K562 (cell line): Measurements from ENCODE around the gene CBL. TPM values are rescaled to one million over a fixed set of nuclear protein-coding genes. Genes with fewer than 3 reads are reported as not detected.

ENCODE experiments used
- ATAC-seq: fragments of 200-7000 bp; cut with Tn5 transposase; 3 replicates; pipeline ENCODE4 v1.9.1; 2020; ENCODE audit warnings: moderate library complexity
- BruUV-seq: library from RNA; stranded (reverse); fragments of 400-500 nt; replicated peaks from 2 replicates; lab custom pipeline; 2021; lab: Mats Ljungman, UMichigan
- CTCF ChIA-PET: fragments of 300-600 bp; formaldehyde crosslinking; extraction: SDS; loops from one replicate; lab custom pipeline; 2021; ENCODE audit warnings: low intra/inter-chr PET ratio; lab: Yijun Ruan, JAX
- POLR2A ChIA-PET: fragments of 300-600, 350-650 bp; sonication (Branson Sonifier 250); formaldehyde crosslinking; extraction: SDS; loops from one replicate; lab custom pipeline; 2021; ENCODE audit warnings: antibody characterized with exemption, inconsistent platforms; lab: Yijun Ruan, JAX
- DNase-seq, 4 experiments: peaks; one replicate each; pipeline versions ENCODE4 v3.0.0 to v3.0.0-alpha.2; 2011 to 2018; ENCODE audit warnings: low spot score in 3 of 4, mixed read lengths in 3 of 4; ENCODE audit errors: extremely low read depth in 1 of 4
- FAIRE-seq: peaks from 2 replicates; lab custom pipeline; 2011; peaks lifted over from hg19 to GRCh38; lab: Jason Lieb, UNC
- H2AFZ ChIP-seq: 2 replicates; pipeline ENCODE4 v1.6.0; 2011; ENCODE audit warnings: low read depth, low read length, control low read depth, inconsistent platforms
- H3K27ac ChIP-seq: fragments of 200-600 bp; 3 replicates; pipeline ENCODE4 v1.8.0; 2011; ENCODE audit warnings: low read depth, mild to moderate bottlenecking, control low read depth, inconsistent platforms, low read length, moderate library complexity, mixed read lengths; ENCODE audit errors: extremely low read depth
- H3K27me3 ChIP-seq, 2 experiments: fragments of 300-600 bp in 1 of 2; 2 replicates in 1 of 2; 3 replicates in 1 of 2; pipeline versions ENCODE4 v1.6.0 to v1.8.0; 2011; ENCODE audit warnings: inconsistent platforms in 2 of 2, low read length in 2 of 2, mild to moderate bottlenecking in 1 of 2, mixed read lengths in 1 of 2, moderate library complexity in 1 of 2; ENCODE audit not compliant: control insufficient read depth in 2 of 2, insufficient read depth in 2 of 2
- H3K36me3 ChIP-seq: fragments of 300-600 bp; 3 replicates; pipeline ENCODE4 v1.8.0; 2011; ENCODE audit warnings: mild to moderate bottlenecking, low read length, inconsistent platforms; ENCODE audit not compliant: control insufficient read depth, insufficient read depth
- H3K4me1 ChIP-seq, 2 experiments: fragments of 200-600 bp in 1 of 2; replicated peaks in 1 of 2; 2 replicates in 1 of 2; 3 replicates in 1 of 2; pipeline versions ENCODE4 v1.5.1 to v1.8.0; 2011; ENCODE audit warnings: inconsistent platforms in 2 of 2, low read length in 2 of 2, mild to moderate bottlenecking in 1 of 2, mixed read lengths in 1 of 2, moderate library complexity in 1 of 2; ENCODE audit not compliant: control insufficient read depth in 2 of 2, insufficient read depth in 2 of 2
- H3K4me2 ChIP-seq: 2 replicates; pipeline ENCODE4 v1.6.1; 2011; ENCODE audit warnings: low read length, control low read depth, inconsistent platforms, mixed read lengths; ENCODE audit not compliant: insufficient read depth
- H3K4me3 ChIP-seq: fragments of 200-600 bp; sonication (generic), shearing (Covaris generic); 2 replicates; pipeline ENCODE4 v1.5.1; 2016; ENCODE audit warnings: control low read depth, inconsistent platforms
- H3K79me2 ChIP-seq: fragments of 200-600 bp; 3 replicates; pipeline ENCODE4 v1.8.0; 2011; ENCODE audit warnings: low read length, inconsistent platforms; ENCODE audit not compliant: control insufficient read depth, insufficient read depth
- H3K9ac ChIP-seq, 2 experiments: 2 replicates each; pipeline versions ENCODE4 v1.6.0 to v1.6.1; 2011; ENCODE audit warnings: low read depth in 2 of 2, low read length in 2 of 2, control low read depth in 1 of 2, inconsistent platforms in 1 of 2, mild to moderate bottlenecking in 1 of 2, mixed read lengths in 1 of 2; ENCODE audit not compliant: insufficient read depth in 1 of 2
- H3K9me1 ChIP-seq: one replicate; pipeline ENCODE4 v1.6.0; 2011; ENCODE audit warnings: inconsistent platforms, mild to moderate bottlenecking, low read length, moderate library complexity; ENCODE audit not compliant: control insufficient read depth, insufficient read depth
- H3K9me3 ChIP-seq: replicated peaks from 2 replicates; pipeline ENCODE4 v1.5.1; 2011; ENCODE audit warnings: low read depth, low read length, inconsistent platforms; ENCODE audit not compliant: control insufficient read depth, insufficient read depth
- H4K20me1 ChIP-seq: replicated peaks from 2 replicates; pipeline ENCODE4 v1.6.1; 2011; ENCODE audit warnings: low read length, inconsistent platforms, mixed read lengths; ENCODE audit not compliant: control insufficient read depth, insufficient read depth
- BMI1 ChIP-seq: fragments of 150-350 bp; IDR thresholded peaks from 2 replicates; pipeline ENCODE4 v1.6.1; 2014; ENCODE audit warnings: low read length
- CBFA2T2 ChIP-seq: fragments of 450-650 bp; conservative IDR thresholded peaks from 2 replicates; pipeline ENCODE4 v1.6.1; 2017; ENCODE audit warnings: mild to moderate bottlenecking
- CBX5 ChIP-seq: IDR thresholded peaks from 2 replicates; pipeline ENCODE4 v1.6.1; 2014; ENCODE audit warnings: low read depth, borderline replicate concordance
- CCNT2 ChIP-seq: IDR thresholded peaks from 2 replicates; pipeline ENCODE4 v1.6.1; 2011; ENCODE audit warnings: borderline replicate concordance, low read depth, mild to moderate bottlenecking, moderate library complexity, mixed read lengths, low read length; ENCODE audit not compliant: insufficient read length; ENCODE audit errors: extremely low read depth
- ID3 ChIP-seq, 2 experiments: fragments of 250-450 bp in 1 of 2; fragments of 450-650 bp in 1 of 2; sonication (Bioruptor Pico) in 1 of 2; IDR thresholded peaks; 2 replicates each; pipeline versions ENCODE4 v1.6.1 to v1.8.0; 2016 to 2021; ENCODE audit warnings: mild to moderate bottlenecking in 2 of 2, moderate library complexity in 2 of 2, missing compliant biosample characterization in 1 of 2, missing genetic modification characterization in 1 of 2
- POLR2A ChIP-seq: fragments of 450-650 bp; conservative IDR thresholded peaks from 2 replicates; pipeline ENCODE4 v1.6.1; 2016
- RAD21 ChIP-seq, 2 experiments: fragments of 250-450 bp in 1 of 2; fragments of 450-650 bp in 1 of 2; sonication (Bioruptor Pico) in 1 of 2; formaldehyde crosslinking in 1 of 2; IDR thresholded peaks in 1 of 2; conservative IDR thresholded peaks in 1 of 2; 2 replicates each; pipeline versions ENCODE4 v1.4.0 to v1.8.0; 2020 to 2022; ENCODE audit warnings: mild to moderate bottlenecking in 2 of 2, moderate library complexity in 1 of 2
- RHOXF2B ChIP-seq: fragments of 250-450 bp; sonication (Bioruptor Pico); conservative IDR thresholded peaks from 2 replicates; pipeline ENCODE4 v1.5.1; 2021
- SIRT6 ChIP-seq: IDR thresholded peaks from one replicate; pipeline ENCODE4 v1.6.1; 2012; ENCODE audit warnings: low read depth, mild to moderate bottlenecking, control low read depth, inconsistent platforms, low read length, moderate library complexity
- SMARCA5 ChIP-seq: fragments of 450-650 bp; IDR thresholded peaks from 2 replicates; pipeline ENCODE4 v1.6.1; 2016
- SMARCE1 ChIP-seq: fragments of 450-650 bp; IDR thresholded peaks from 2 replicates; pipeline ENCODE4 v1.7.1; 2016; ENCODE audit warnings: mild to moderate bottlenecking
- SRSF7 ChIP-seq: fragments of 200-400 bp; formaldehyde crosslinking; optimal IDR thresholded peaks from 2 replicates; pipeline ENCODE3; 2017; ENCODE audit warnings: mild to moderate bottlenecking, low read depth, low read length
- ZBTB26 ChIP-seq: fragments of 450-650 bp; formaldehyde crosslinking; IDR thresholded peaks from 2 replicates; pipeline ENCODE4 v1.4.0; 2022; ENCODE audit warnings: missing genetic modification characterization
- ZEB2 ChIP-seq: fragments of 450-650 bp; IDR thresholded peaks from 2 replicates; pipeline ENCODE4 v1.6.1; 2016
- ZNF121 ChIP-seq: sonication (generic); formaldehyde crosslinking; conservative IDR thresholded peaks from 2 replicates; pipeline ENCODE4 v1.8.0; 2022; ENCODE audit warnings: missing genetic modification reagents
- ZNF41 ChIP-seq: fragments of 250-450 bp; sonication (Bioruptor Pico); conservative IDR thresholded peaks from 2 replicates; pipeline ENCODE4 v1.4.0; 2020; ENCODE audit warnings: mild to moderate bottlenecking
- WGBS: fragments of 100-300 bp; shearing (Covaris generic); methylation state at CpG from one replicate; pipeline ENCODE4 v1.1.6; 2016; ENCODE audit warnings: low coverage, mixed read lengths; ENCODE audit not compliant: insufficient coverage; ENCODE audit errors: missing lambda C conversion rate; 5-methylcytosine and 5-hydroxymethylcytosine counted together
- in situ Hi-C: fragments of 300-500 bp; cut with MboI; formaldehyde crosslinking; loops from 4 replicates; pipeline ENCODE4 v1.15.0; 2018; ENCODE audit warnings: inconsistent platforms, mixed read lengths
- intact Hi-C: fragments of 100-400 bp; cut with micrococcal nuclease; formaldehyde crosslinking; loops from 2 replicates; pipeline ENCODE4 v1.14.2; 2022
- polyA plus RNA-seq, 8 experiments: library from polyadenylated mRNA; depleted of rRNA in 4 of 8; stranded (reverse) in 5 of 8; unstranded in 3 of 8; fragments of >200 nt; fragmentation: Nextera tagmentation in 2 of 8; fragmentation: Illumina TruSeq in 1 of 8; extraction: Ambion mirVana in 2 of 8; extraction: Trizol in 1 of 8; gene quantifications; 2 replicates each; pipeline versions ENCODE4 v1.2.1 to v1.2.3, GENCODE V29; 2011 to 2014; ENCODE audit warnings: inconsistent platforms in 1 of 8, missing spikeins in 1 of 8
- total RNA-seq, 7 experiments: library from RNA; depleted of rRNA in 6 of 7; stranded (reverse); fragments of >200 nt in 6 of 7; fragmentation: Illumina TruSeq in 2 of 7; extraction: Trizol in 2 of 7; gene quantifications; 2 replicates each; pipeline versions ENCODE4 v1.2.1 to v1.2.3, GENCODE V29; 2011 to 2021; ENCODE audit warnings: low replicate concordance in 1 of 7

CBL gene
- total and polyA plus RNA-seq, 9 of the 15 experiments (the other 6 are each of a cell fraction or from before 2014, with no cell fraction given), result 3.2 to 24.9 (median 9.9) TPM

GRCh38 chr11:119293461-119293860 is 87.3 kb downstream of the CBL start:
- Histone ChIP-seq H3K36me3 (peaks cover 37% of the 10 kb centered on the region; the same call in 2 of the 3 replicates), H3K9ac (no peak overlapping the region), H3K4me2 (no peak overlapping the region), H3K27me3 (no peaks in the 10 kb centered on the region), H4K20me1 (no peaks in the 10 kb centered on the region), H3K9me1 (no peaks in the 10 kb centered on the region), H3K4me3 (no peak overlapping the region), H3K9me3 (peaks cover 7% of the 10 kb centered on the region), H3K4me1 (no peaks in the 10 kb centered on the region), H3K27ac (no peak overlapping the region), H2AFZ (no peak overlapping the region), H3K79me2 (no peaks in the 10 kb centered on the region)
- DNase-seq (no peak), FAIRE-seq (no peak), ATAC-seq (no peak)
- intact Hi-C loops (no loop called here), in situ Hi-C loops (no loop called here)
- 98% methylated on average over 3 of the region's 3 CpGs for WGBS
- ChIA-PET POLR2A (no interaction called here), CTCF (no interaction called here)
- TF ChIP-seq SRSF7, result no peak
- TF ChIP-seq SIRT6, result no peak
- no TSS peak for BruUV-seq

GRCh38 chr11:119295178-119295577 is 89.0 kb downstream of the CBL start:
- FAIRE-seq (no peak), ATAC-seq (peak; percentile 74), DNase-seq (peak in 1 of 4 experiments; percentile 27)
- Histone ChIP-seq H2AFZ (no peak overlapping the region), H3K4me3 (no peak overlapping the region), H3K4me1 (no peaks in the 10 kb centered on the region), H3K4me2 (no peak overlapping the region), H3K79me2 (no peaks in the 10 kb centered on the region), H4K20me1 (no peaks in the 10 kb centered on the region), H3K36me3 (peaks cover 43% of the 10 kb centered on the region; the same call in 2 of the 3 replicates), H3K9me1 (no peaks in the 10 kb centered on the region), H3K9me3 (peaks cover 7% of the 10 kb centered on the region), H3K9ac (no peak overlapping the region), H3K27me3 (no peaks in the 10 kb centered on the region), H3K27ac (no peak overlapping the region)
- in situ Hi-C loops, result no loop called here
- intact Hi-C loops, result no loop called here
- 40% methylated on average over 3 of the region's 3 CpGs for WGBS
- ChIA-PET POLR2A (no interaction called here), CTCF (interaction anchor here (1.0 kb wide), 1 partner anchor 99 kb away, joined by 3 read pairs; no protein-coding TSS in a partner anchor)
- no TSS peak for BruUV-seq
- no peak for TF ChIP-seq CBFA2T2
- no peak for TF ChIP-seq ID3 (CRISPR knock-in tag; IDR thresholded peaks at IDR 0.05)
- no peak for TF ChIP-seq ID3 (tag; IDR thresholded peaks at IDR 0.05)
- no peak for TF ChIP-seq ZNF41 (CRISPR knock-in tag)
- TF ChIP-seq ZBTB26 (CRISPR knock-in tag), result no peak
- TF ChIP-seq SMARCA5, result no peak
- no peak for TF ChIP-seq ZEB2
- TF ChIP-seq CBX5, result no peak
- TF ChIP-seq RAD21 (CRISPR knock-in tag; conservative IDR thresholded peaks at IDR 0.05 in 1 of 2, IDR thresholded peaks at IDR 0.05 in 1 of 2), result peak in 1 of 2 experiments; percentile 45; a peak in 2 of 4 replicates
- TF ChIP-seq SMARCE1, result no peak
- no peak for TF ChIP-seq CCNT2
- TF ChIP-seq ZNF121 (CRISPR knock-in tag), result peak; percentile 58; the same call in 1 of the 2 replicates
- no peak for TF ChIP-seq POLR2A
- no peak for TF ChIP-seq BMI1
- no peak for TF ChIP-seq RHOXF2B (CRISPR knock-in tag)
